Measurements from ENCODE around the gene TCF4. TPM values are rescaled to one million over a fixed set of nuclear protein-coding genes. Genes with fewer than 3 reads are reported as not detected.

Gene TCF4
- total RNA-seq, 6 donors from 2014 or later: 70.6 to 115 (median 92.4) TPM

GRCh38 chr18:55543130-55543704, 44.8 kb downstream of the TCF4 start:
- ATAC-seq (ENCODE audit: low FRiP score in 2 of 2): no peak
- 65 to 72% methylated on average over 2 of the region's 2 CpGs for WGBS, 2 donors

GRCh38 chr18:55541571-55541970, 46.4 kb downstream of the TCF4 start:
- Histone ChIP-seq H3K4me1 (peaks cover 0 to 9% (median 5%) of the 10 kb centered on the region in 4 donors), H3K36me3 (no peaks in the 10 kb centered on the region), H3K4me3 (no peak overlapping the region), H3K27me3 (no peaks in the 10 kb centered on the region), H3K27ac (no peak overlapping the region), H3K9me3 (no peaks in the 10 kb centered on the region)
- ATAC-seq (ENCODE audit: low FRiP score in 2 of 2): no peak
- no peak for TF ChIP-seq CTCF (IDR thresholded peaks at IDR 0.05)
- no peak for TF ChIP-seq EP300 (IDR thresholded peaks at IDR 0.05)
- no peak for TF ChIP-seq POLR2A (IDR thresholded peaks at IDR 0.05)
- no peak for TF ChIP-seq POLR2AphosphoS5 (IDR thresholded peaks at IDR 0.05)
- DNase-seq: no peak
- WGBS, 2 donors: 66% methylated on average over 2 of the region's 2 CpGs

More at GRCh38 chr18:55543130-55543704, 44.8 kb downstream of the TCF4 start:
- DNase-seq: no peak
- Histone ChIP-seq H3K27me3 (no peaks in the 10 kb centered on the region), H3K27ac (no peak overlapping the region), H3K9me3 (no peaks in the 10 kb centered on the region), H3K4me1 (peaks cover 3 to 9% (median 6%) of the 10 kb centered on the region in 4 donors), H3K36me3 (no peaks in the 10 kb centered on the region), H3K4me3 (no peak overlapping the region)
- TF ChIP-seq POLR2AphosphoS5 (IDR thresholded peaks at IDR 0.05): no peak
- no peak for TF ChIP-seq POLR2A (IDR thresholded peaks at IDR 0.05)
- TF ChIP-seq EP300 (IDR thresholded peaks at IDR 0.05): no peak
- TF ChIP-seq CTCF (IDR thresholded peaks at IDR 0.05): no peak

- H3K36me3 ChIP-seq: no peaks in the 10 kb centered on the region
- H3K27me3 ChIP-seq: no peaks in the 10 kb centered on the region
- H3K27ac ChIP-seq: no peak overlapping the region
- no peak for ATAC-seq (ENCODE audit: low FRiP score in 2 of 2)
- no peak overlapping the region for H3K4me3 ChIP-seq
- H3K4me1 ChIP-seq: peaks cover 0 to 8% (median 3%) of the 10 kb centered on the region in 4 donors
- TF ChIP-seq POLR2AphosphoS5 (IDR thresholded peaks at IDR 0.05) (no peak), CTCF (IDR thresholded peaks at IDR 0.05) (no peak), EP300 (IDR thresholded peaks at IDR 0.05) (no peak), POLR2A (IDR thresholded peaks at IDR 0.05) (no peak)
- H3K9me3 ChIP-seq: no peaks in the 10 kb centered on the region
- DNase-seq: no peak
Observed at GRCh38 chr18:55539240-55539639, 48.8 kb downstream of the TCF4 start.

GRCh38 chr18:55534996-55535395, 53.0 kb downstream of the TCF4 start:
- ATAC-seq (ENCODE audit: low FRiP score in 2 of 2) (no peak), DNase-seq (no peak)
- H3K36me3 ChIP-seq: no peaks in the 10 kb centered on the region
- 83 to 89% methylated on average over 4 of the region's 4 CpGs for WGBS, 2 donors
- no peak overlapping the region for H3K27ac ChIP-seq
- no peak overlapping the region for H3K4me3 ChIP-seq
- H3K4me1 ChIP-seq: peaks cover 0 to 2% (median under 1%) of the 10 kb centered on the region in 4 donors
- TF ChIP-seq POLR2A (IDR thresholded peaks at IDR 0.05): no peak
- TF ChIP-seq POLR2AphosphoS5 (IDR thresholded peaks at IDR 0.05): no peak
- no peak for TF ChIP-seq CTCF (IDR thresholded peaks at IDR 0.05)
- no peak for TF ChIP-seq EP300 (IDR thresholded peaks at IDR 0.05)
- H3K27me3 ChIP-seq: no peaks in the 10 kb centered on the region
- no peaks in the 10 kb centered on the region for H3K9me3 ChIP-seq

- 50 to 56% methylated on average over 3 of the region's 3 CpGs for WGBS, 2 donors
- TF ChIP-seq POLR2A (IDR thresholded peaks at IDR 0.05) (no peak), POLR2AphosphoS5 (IDR thresholded peaks at IDR 0.05) (no peak), CTCF (IDR thresholded peaks at IDR 0.05) (no peak), EP300 (IDR thresholded peaks at IDR 0.05) (no peak)
- Histone ChIP-seq H3K27ac (no peak overlapping the region), H3K36me3 (no peaks in the 10 kb centered on the region), H3K4me1 (peaks cover 0 to 5% (median 2%) of the 10 kb centered on the region in 4 donors), H3K27me3 (no peaks in the 10 kb centered on the region), H3K4me3 (no peak overlapping the region), H3K9me3 (no peaks in the 10 kb centered on the region)
- ATAC-seq (ENCODE audit: low FRiP score in 2 of 2): no peak
- no peak for DNase-seq
Observed at GRCh38 chr18:55534547-55534946, 53.4 kb downstream of the TCF4 start.

Measured in upper lobe of left lung (tissue), 6 donors.